ENCODE measurements around the gene DZIP3. TPM values are rescaled to one million over a fixed set of nuclear protein-coding genes. Genes with fewer than 3 reads are reported as not detected.
A peak's percentile ranks its signal among the peaks of the same experiment; 100 is the strongest.

The DZIP3 gene
- total and polyA plus RNA-seq, 10 of the 15 experiments (the other 5 are each of a cell fraction or from before 2014, with no cell fraction given): 4.3 to 15.6 (median 9.2) TPM

- no peak for TF ChIP-seq FOS (IDR thresholded peaks at IDR 0.05; ENCODE audit: borderline replicate concordance, extremely low read depth, insufficient read length)
- TF ChIP-seq, protein P1, sequence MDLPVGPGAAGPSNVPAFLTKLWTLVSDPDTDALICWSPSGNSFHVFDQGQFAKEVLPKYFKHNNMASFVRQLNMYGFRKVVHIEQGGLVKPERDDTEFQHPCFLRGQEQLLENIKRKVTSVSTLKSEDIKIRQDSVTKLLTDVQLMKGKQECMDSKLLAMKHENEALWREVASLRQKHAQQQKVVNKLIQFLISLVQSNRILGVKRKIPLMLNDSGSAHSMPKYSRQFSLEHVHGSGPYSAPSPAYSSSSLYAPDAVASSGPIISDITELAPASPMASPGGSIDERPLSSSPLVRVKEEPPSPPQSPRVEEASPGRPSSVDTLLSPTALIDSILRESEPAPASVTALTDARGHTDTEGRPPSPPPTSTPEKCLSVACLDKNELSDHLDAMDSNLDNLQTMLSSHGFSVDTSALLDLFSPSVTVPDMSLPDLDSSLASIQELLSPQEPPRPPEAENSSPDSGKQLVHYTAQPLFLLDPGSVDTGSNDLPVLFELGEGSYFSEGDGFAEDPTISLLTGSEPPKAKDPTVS (IDR thresholded peaks at IDR 0.05; ENCODE audit: low read depth, low read length): 0 out of 2 replicates have a peak, but pooled peaks have one; percentile 17
- TF ChIP-seq, protein P2, sequence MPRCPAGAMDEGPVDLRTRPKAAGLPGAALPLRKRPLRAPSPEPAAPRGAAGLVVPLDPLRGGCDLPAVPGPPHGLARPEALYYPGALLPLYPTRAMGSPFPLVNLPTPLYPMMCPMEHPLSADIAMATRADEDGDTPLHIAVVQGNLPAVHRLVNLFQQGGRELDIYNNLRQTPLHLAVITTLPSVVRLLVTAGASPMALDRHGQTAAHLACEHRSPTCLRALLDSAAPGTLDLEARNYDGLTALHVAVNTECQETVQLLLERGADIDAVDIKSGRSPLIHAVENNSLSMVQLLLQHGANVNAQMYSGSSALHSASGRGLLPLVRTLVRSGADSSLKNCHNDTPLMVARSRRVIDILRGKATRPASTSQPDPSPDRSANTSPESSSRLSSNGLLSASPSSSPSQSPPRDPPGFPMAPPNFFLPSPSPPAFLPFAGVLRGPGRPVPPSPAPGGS (IDR thresholded peaks at IDR 0.05; ENCODE audit: borderline replicate concordance, insufficient read depth, low read depth, low read length, poor library complexity, severe bottlenecking): no peak
- no peak for TF ChIP-seq SUPT20H (IDR thresholded peaks at IDR 0.05; ENCODE audit: borderline replicate concordance, control insufficient read depth, low read depth, low read length)
- no peak for TF ChIP-seq STAT1 (conservative IDR thresholded peaks at IDR 0.05)
- TF ChIP-seq IRF4 (IDR thresholded peaks at IDR 0.05; ENCODE audit: low read depth, low read length): no peak
- no peak for TF ChIP-seq MYC (IDR thresholded peaks at IDR 0.05; ENCODE audit: insufficient read depth, insufficient read length, insufficient replicate concordance, low read length, severe bottlenecking)
- TF ChIP-seq CHD4 (IDR thresholded peaks at IDR 0.05): no peak
- peak; percentile 59; the same call in 1 of the 2 replicates for TF ChIP-seq ZNF384 (IDR thresholded peaks at IDR 0.05; ENCODE audit: borderline replicate concordance, low read depth, low read length)
- peak; percentile 67 for TF ChIP-seq NR2C1 (IDR thresholded peaks at IDR 0.05)
- no peak for TF ChIP-seq NFYA (IDR thresholded peaks at IDR 0.05; ENCODE audit: borderline replicate concordance, low read depth, low read length)
- no peak for TF ChIP-seq TCF3 (IDR thresholded peaks at IDR 0.05; ENCODE audit: borderline replicate concordance, insufficient read depth, low read depth, low read length)
- TF ChIP-seq RAD51 (IDR thresholded peaks at IDR 0.05): no peak
- peak in 1 of 2 experiments; percentile 63; a peak in 2 of 3 replicates for TF ChIP-seq EGR1 (IDR thresholded peaks at IDR 0.05; ENCODE audit: borderline replicate concordance in 1 of 2, low read depth in 2 of 2, low read length in 2 of 2)
- TF ChIP-seq, protein P3, sequence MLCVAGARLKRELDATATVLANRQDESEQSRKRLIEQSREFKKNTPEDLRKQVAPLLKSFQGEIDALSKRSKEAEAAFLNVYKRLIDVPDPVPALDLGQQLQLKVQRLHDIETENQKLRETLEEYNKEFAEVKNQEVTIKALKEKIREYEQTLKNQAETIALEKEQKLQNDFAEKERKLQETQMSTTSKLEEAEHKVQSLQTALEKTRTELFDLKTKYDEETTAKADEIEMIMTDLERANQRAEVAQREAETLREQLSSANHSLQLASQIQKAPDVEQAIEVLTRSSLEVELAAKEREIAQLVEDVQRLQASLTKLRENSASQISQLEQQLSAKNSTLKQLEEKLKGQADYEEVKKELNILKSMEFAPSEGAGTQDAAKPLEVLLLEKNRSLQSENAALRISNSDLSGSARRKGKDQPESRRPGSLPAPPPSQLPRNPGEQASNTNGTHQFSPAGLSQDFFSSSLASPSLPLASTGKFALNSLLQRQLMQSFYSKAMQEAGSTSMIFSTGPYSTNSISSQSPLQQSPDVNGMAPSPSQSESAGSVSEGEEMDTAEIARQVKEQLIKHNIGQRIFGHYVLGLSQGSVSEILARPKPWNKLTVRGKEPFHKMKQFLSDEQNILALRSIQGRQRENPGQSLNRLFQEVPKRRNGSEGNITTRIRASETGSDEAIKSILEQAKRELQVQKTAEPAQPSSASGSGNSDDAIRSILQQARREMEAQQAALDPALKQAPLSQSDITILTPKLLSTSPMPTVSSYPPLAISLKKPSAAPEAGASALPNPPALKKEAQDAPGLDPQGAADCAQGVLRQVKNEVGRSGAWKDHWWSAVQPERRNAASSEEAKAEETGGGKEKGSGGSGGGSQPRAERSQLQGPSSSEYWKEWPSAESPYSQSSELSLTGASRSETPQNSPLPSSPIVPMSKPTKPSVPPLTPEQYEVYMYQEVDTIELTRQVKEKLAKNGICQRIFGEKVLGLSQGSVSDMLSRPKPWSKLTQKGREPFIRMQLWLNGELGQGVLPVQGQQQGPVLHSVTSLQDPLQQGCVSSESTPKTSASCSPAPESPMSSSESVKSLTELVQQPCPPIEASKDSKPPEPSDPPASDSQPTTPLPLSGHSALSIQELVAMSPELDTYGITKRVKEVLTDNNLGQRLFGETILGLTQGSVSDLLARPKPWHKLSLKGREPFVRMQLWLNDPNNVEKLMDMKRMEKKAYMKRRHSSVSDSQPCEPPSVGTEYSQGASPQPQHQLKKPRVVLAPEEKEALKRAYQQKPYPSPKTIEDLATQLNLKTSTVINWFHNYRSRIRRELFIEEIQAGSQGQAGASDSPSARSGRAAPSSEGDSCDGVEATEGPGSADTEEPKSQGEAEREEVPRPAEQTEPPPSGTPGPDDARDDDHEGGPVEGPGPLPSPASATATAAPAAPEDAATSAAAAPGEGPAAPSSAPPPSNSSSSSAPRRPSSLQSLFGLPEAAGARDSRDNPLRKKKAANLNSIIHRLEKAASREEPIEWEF (IDR thresholded peaks at IDR 0.05; ENCODE audit: insufficient replicate concordance, low read depth, low read length): no peak
- TF ChIP-seq CHD2 (IDR thresholded peaks at IDR 0.05; ENCODE audit: borderline replicate concordance, low read depth, low read length): peak; percentile 98
- no peak for TF ChIP-seq KLF5 (IDR thresholded peaks at IDR 0.05; ENCODE audit: partially characterized antibody)
- no peak for TF ChIP-seq RAD21 (IDR thresholded peaks at IDR 0.05; ENCODE audit: insufficient read depth, low read depth, low read length)
Measured at GRCh38 chr3:108589081-108589997, at the start of gene DZIP3, which contains the start of gene CIP2A (continued).
